H9 (cell line): Measurements from ENCODE around the gene APLP2. TPM values are rescaled to one million over a fixed set of nuclear protein-coding genes. Genes with fewer than 3 reads are reported as not detected.

Source experiments
- DNase-seq: peaks from one replicate; pipeline ENCODE4 v3.0.0-alpha.2; 2017
- H2AFZ ChIP-seq: one replicate; pipeline ENCODE4 v1.6.1; 2013; ENCODE audit warnings: mild to moderate bottlenecking, low read length, control low read depth, moderate library complexity
- H2AK5ac ChIP-seq: 2 replicates; pipeline ENCODE4 v1.6.1; 2013; ENCODE audit warnings: low read length, control low read depth, mixed read lengths; ENCODE audit not compliant: insufficient read length
- H2BK120ac ChIP-seq: one replicate; pipeline ENCODE4 v1.6.1; 2013; ENCODE audit warnings: low read depth, mild to moderate bottlenecking, low read length, control low read depth, inconsistent platforms; ENCODE audit not compliant: poor library complexity, severe bottlenecking
- H2BK12ac ChIP-seq: 2 replicates; pipeline ENCODE4 v1.6.1; 2013; ENCODE audit warnings: low read length, control low read depth, mixed read lengths, low read depth; ENCODE audit not compliant: insufficient read length
- H2BK15ac ChIP-seq: 2 replicates; pipeline ENCODE4 v1.6.1; 2013; ENCODE audit warnings: low read depth, low read length, control low read depth
- H2BK20ac ChIP-seq: one replicate; pipeline ENCODE4 v1.6.1; 2013; ENCODE audit warnings: low read depth, mild to moderate bottlenecking, low read length, control low read depth, inconsistent platforms; ENCODE audit not compliant: poor library complexity, severe bottlenecking
- H2BK5ac ChIP-seq: 2 replicates; pipeline ENCODE4 v1.6.1; 2013; ENCODE audit warnings: low read length, control low read depth, mixed read lengths; ENCODE audit not compliant: insufficient read length
- H3K14ac ChIP-seq: 2 replicates; pipeline ENCODE4 v1.6.1; 2013; ENCODE audit warnings: low read length, control low read depth; ENCODE audit not compliant: insufficient read depth
- H3K18ac ChIP-seq: 2 replicates; pipeline ENCODE4 v1.6.1; 2013; ENCODE audit warnings: low read depth, mild to moderate bottlenecking, mixed read lengths, low read length, control low read depth; ENCODE audit not compliant: insufficient read length
- H3K23ac ChIP-seq: 2 replicates; pipeline ENCODE4 v1.6.1; 2013; ENCODE audit warnings: low read length, control low read depth, mixed read lengths, low read depth; ENCODE audit not compliant: insufficient read length
- H3K23me2 ChIP-seq: 2 replicates; pipeline ENCODE4 v1.6.1; 2013; ENCODE audit warnings: low read depth, mild to moderate bottlenecking, mixed read lengths, low read length, control low read depth; ENCODE audit not compliant: insufficient read length, poor library complexity, severe bottlenecking
- H3K27ac ChIP-seq: 2 replicates; pipeline ENCODE4 v1.5.1; 2013; ENCODE audit warnings: low read length, control low read depth, mixed read lengths, low read depth; ENCODE audit not compliant: insufficient read length
- H3K27me3 ChIP-seq: 2 replicates; pipeline ENCODE4 v1.6.1; 2013; ENCODE audit warnings: low read length, control low read depth, inconsistent platforms; ENCODE audit not compliant: insufficient read depth
- H3K4ac ChIP-seq: 2 replicates; pipeline ENCODE4 v1.6.1; 2013; ENCODE audit warnings: low read depth, mild to moderate bottlenecking, control low read depth, inconsistent platforms, low read length, moderate library complexity
- H3K4me1 ChIP-seq: 2 replicates; pipeline ENCODE4 v1.6.1; 2013; ENCODE audit warnings: low read length, control low read depth, inconsistent platforms; ENCODE audit not compliant: insufficient read depth
- H3K4me2 ChIP-seq: 2 replicates; pipeline ENCODE4 v1.6.1; 2013; ENCODE audit warnings: low read length, control low read depth, mixed read lengths; ENCODE audit not compliant: insufficient read length, insufficient read depth
- H3K56ac ChIP-seq: 2 replicates; pipeline ENCODE4 v1.6.1; 2013; ENCODE audit warnings: low read depth, mild to moderate bottlenecking, mixed read lengths, low read length, control low read depth; ENCODE audit not compliant: insufficient read length
- H3K79me1 ChIP-seq: 2 replicates; pipeline ENCODE4 v1.6.1; 2013; ENCODE audit warnings: low read depth, mild to moderate bottlenecking, moderate library complexity, low read length, control low read depth, inconsistent platforms; ENCODE audit not compliant: insufficient read depth, poor library complexity, severe bottlenecking
- H3K79me2 ChIP-seq: 2 replicates; pipeline ENCODE4 v1.6.1; 2013; ENCODE audit warnings: low read length, control low read depth, inconsistent platforms; ENCODE audit not compliant: insufficient read depth
- H3K9ac ChIP-seq: 2 replicates; pipeline ENCODE4 v1.6.1; 2013; ENCODE audit warnings: low read length, control low read depth, mixed read lengths; ENCODE audit not compliant: insufficient read length; ENCODE audit errors: extremely low read depth
- H3K9me3 ChIP-seq: one replicate; pipeline ENCODE4 v1.6.1; 2013; ENCODE audit warnings: low read depth, low read length, inconsistent platforms; ENCODE audit not compliant: control insufficient read depth
- H3T11ph ChIP-seq: one replicate; pipeline ENCODE4 v1.6.1; 2013; ENCODE audit warnings: mild to moderate bottlenecking, low read length, control low read depth, inconsistent platforms
- H4K20me1 ChIP-seq: one replicate; pipeline ENCODE4 v1.6.1; 2013; ENCODE audit not compliant: control insufficient read depth, insufficient read length, insufficient read depth
- H4K5ac ChIP-seq: 2 replicates; pipeline ENCODE4 v1.6.1; 2013; ENCODE audit warnings: low read depth, mild to moderate bottlenecking, mixed read lengths, low read length, control low read depth; ENCODE audit not compliant: insufficient read length
- H4K8ac ChIP-seq: replicated peaks from 2 replicates; pipeline ENCODE4 v1.6.1; 2013; ENCODE audit warnings: low read length, control low read depth, mixed read lengths, low read depth; ENCODE audit not compliant: insufficient read length
- H4K91ac ChIP-seq: 2 replicates; pipeline ENCODE4 v1.6.1; 2013; ENCODE audit warnings: low read depth, mild to moderate bottlenecking, moderate library complexity, mixed read lengths, low read length, control low read depth; ENCODE audit not compliant: insufficient read length
- H3K27ac Mint-ChIP-seq, 3 experiments: 2 replicates in 2 of 3; 3 replicates in 1 of 3; pipeline ENCODE4 v1.8.0; 2020 to 2021; ENCODE audit warnings: mixed read lengths in 3 of 3, mild to moderate bottlenecking in 1 of 3, moderate library complexity in 1 of 3
- H3K27me3 Mint-ChIP-seq: 2 replicates; pipeline ENCODE4 v1.8.0; 2021; ENCODE audit warnings: low read depth, mild to moderate bottlenecking, moderate library complexity, mixed read lengths
- H3K36me3 Mint-ChIP-seq, 3 experiments: 2 replicates in 2 of 3; 3 replicates in 1 of 3; pipeline ENCODE4 v1.8.0; 2020 to 2021; ENCODE audit warnings: low read depth in 3 of 3, mixed read lengths in 3 of 3; ENCODE audit not compliant: insufficient read depth in 1 of 3
- H3K4me1 Mint-ChIP-seq, 2 experiments: 2 replicates each; pipeline ENCODE4 v1.8.0; 2020; ENCODE audit warnings: mixed read lengths in 2 of 2
- H3K4me3 Mint-ChIP-seq, 2 experiments: 2 replicates in 1 of 2; 3 replicates in 1 of 2; pipeline ENCODE4 v1.8.0; 2020 to 2021; ENCODE audit warnings: mild to moderate bottlenecking in 2 of 2, mixed read lengths in 2 of 2, moderate library complexity in 1 of 2
- H3K9me3 Mint-ChIP-seq, 2 experiments: 2 replicates in 1 of 2; 3 replicates in 1 of 2; pipeline ENCODE4 v1.8.0; 2020; ENCODE audit warnings: mild to moderate bottlenecking in 2 of 2, mixed read lengths in 2 of 2, moderate library complexity in 1 of 2
- CTCF ChIP-seq: fragments of 200-600 bp; sonication (generic); conservative IDR thresholded peaks from 3 replicates; pipeline ENCODE4 v1.8.0; 2021; ENCODE audit warnings: antibody characterized with exemption, mild to moderate bottlenecking
- WGBS: extraction: QIAGEN DNeasy Blood & Tissue Kit; methylation state at CpG from one replicate; pipeline ENCODE4 v1.1.7; 2013; ENCODE audit warnings: missing lambda C conversion rate, low lambda C conversion rate, mixed read lengths; ENCODE audit not compliant: insufficient read length; ENCODE audit errors: extremely low coverage; 5-methylcytosine and 5-hydroxymethylcytosine counted together
- total RNA-seq: library from RNA; stranded (reverse); gene quantifications from 2 replicates; pipeline ENCODE4 v1.2.1, GENCODE V29; 2021

The APLP2 gene
- total RNA-seq, 1 experiment from 2014 or later = 328 TPM

- H3K9me3 Mint-ChIP-seq = no peaks in the 10 kb centered on the region; a peak in 1 of 5 replicates
- no peak overlapping the region for H4K5ac ChIP-seq
- H2AK5ac ChIP-seq = no peak overlapping the region
- no peaks in the 10 kb centered on the region for H3K79me2 ChIP-seq
- no peaks in the 10 kb centered on the region for H3K9me3 ChIP-seq
- no peaks in the 10 kb centered on the region; a peak in 2 of 7 replicates for H3K36me3 Mint-ChIP-seq
- peak overlapping the region; percentile 13; the same call in 1 of the 2 replicates for H3K14ac ChIP-seq
- WGBS = no CpG with 5 or more reads among the region's 14 CpGs
- H3K27me3 Mint-ChIP-seq = peaks cover 66% of the 10 kb centered on the region
- no peak overlapping the region for H4K91ac ChIP-seq
- no peak overlapping the region for H3K18ac ChIP-seq
- peak overlapping the region; percentile 65 to 79 for H3K4me3 Mint-ChIP-seq
- peak overlapping the region; percentile 24 for H3K4me2 ChIP-seq
- no peak overlapping the region for H4K8ac ChIP-seq
- H2BK120ac ChIP-seq = no peak overlapping the region
- H3K9ac ChIP-seq = no peak overlapping the region
- no peak overlapping the region for H3T11ph ChIP-seq
- H3K4me1 Mint-ChIP-seq = peaks cover 43 to 45% of the 10 kb centered on the region in 2 experiments
- no peaks in the 10 kb centered on the region for H3K79me1 ChIP-seq
- H2AFZ ChIP-seq = no peak overlapping the region
- no peak overlapping the region for H3K27ac ChIP-seq
- H3K56ac ChIP-seq = no peak overlapping the region
- no peak for DNase-seq
- H2BK20ac ChIP-seq = no peak overlapping the region
- H2BK5ac ChIP-seq = no peak overlapping the region
- H3K23me2 ChIP-seq = peaks cover 8% of the 10 kb centered on the region
- H2BK15ac ChIP-seq = no peak overlapping the region
- peaks cover 17% of the 10 kb centered on the region; the same call in 1 of the 2 replicates for H3K27me3 ChIP-seq
- no peaks in the 10 kb centered on the region; the same call in 1 of the 2 replicates for H3K4me1 ChIP-seq
- no peak overlapping the region for H3K4ac ChIP-seq
- H3K27ac Mint-ChIP-seq = no peak overlapping the region
- H4K20me1 ChIP-seq = no peaks in the 10 kb centered on the region
- TF ChIP-seq CTCF = no peak
- no peak overlapping the region for H2BK12ac ChIP-seq
- H3K23ac ChIP-seq = no peak overlapping the region
Observed at GRCh38 chr11:130159139-130159538, 89.4 kb downstream of the APLP2 start.
